Right lobe of liver (tissue), 6 donors: ENCODE results near the gene ALOX15. TPM values are rescaled to one million over a fixed set of nuclear protein-coding genes. Genes with fewer than 3 reads are reported as not detected.

Source experiments
- ATAC-seq, 4 donors: fragments of 200-7000 bp; cut with Tn5 transposase; one replicate each; pipeline ENCODE4 v1.9.1; 2020; ENCODE audit warnings: mild to moderate bottlenecking in 4 of 4, moderate library complexity in 4 of 4
- DNase-seq, 3 donors: peaks; one replicate each; pipeline ENCODE4 v3.0.0-alpha.2; 2020
- H3K27ac ChIP-seq, 3 donors: fragments of 200-600 bp; one replicate each; pipeline ENCODE4 v1.8.0; 2022
- H3K27me3 ChIP-seq, 2 donors: fragments of 200-600 bp; one replicate each; pipeline ENCODE4 v1.8.0; 2022
- H3K36me3 ChIP-seq, 4 donors: fragments of 200-600 bp; sonication (generic) in 1 of 4; one replicate each; pipeline versions ENCODE4 v1.5.1 to v1.8.0; 2017 to 2022; ENCODE audit warnings: control low read depth in 1 of 4
- H3K4me1 ChIP-seq, 4 donors: fragments of 200-600 bp; sonication (generic) in 1 of 4; one replicate each; pipeline versions ENCODE4 v1.5.1 to v1.8.0; 2017 to 2022; ENCODE audit warnings: control low read depth in 1 of 4
- H3K4me3 ChIP-seq, 3 donors: fragments of 200-600 bp; one replicate each; pipeline ENCODE4 v1.8.0; 2022
- H3K9me3 ChIP-seq, 4 donors: fragments of 200-600 bp; sonication (generic) in 1 of 4; one replicate each; pipeline versions ENCODE4 v1.5.1 to v1.8.0; 2017 to 2022; ENCODE audit warnings: control low read depth in 1 of 4
- POLR2A ChIP-seq: fragments of 450-650 bp; IDR thresholded peaks from one replicate; pipeline ENCODE4 v1.6.1; 2017; ENCODE audit warnings: antibody characterized with exemption, mild to moderate bottlenecking
- WGBS: methylation state at CpG from one replicate; pipeline ENCODE4 v1.1.6; 2018; ENCODE audit warnings: low coverage, low lambda C conversion rate; ENCODE audit not compliant: insufficient coverage; ENCODE audit errors: missing lambda C conversion rate; 5-methylcytosine and 5-hydroxymethylcytosine counted together
- intact Hi-C, 2 donors: fragments of 100-400 bp; cut with DNase I; formaldehyde crosslinking; loops; one replicate each; pipeline versions ENCODE4 v1.11.2 to v1.14.1; 2022
- total RNA-seq, 6 experiments: library from RNA; depleted of rRNA in 2 of 6; stranded (reverse); fragments of >200 nt in 2 of 6; fragmentation: NEBNext Ultra II Directional in 3 of 6; extraction: Animal tissue kit (Norgen Biotek cat#: 25700) in 3 of 6; gene quantifications; one replicate each; pipeline versions ENCODE4 v1.1.0 to v1.2.4, GENCODE V29; 2016 to 2023
- TF ChIP-seq, protein P1 (sequence below), 4 donors: fragments of 200-600 bp in 3 of 4; fragments of 450-650 bp in 1 of 4; IDR thresholded peaks; one replicate each; pipeline versions ENCODE4 v1.5.1 to v1.8.0; 2016 to 2022; ENCODE audit warnings: antibody characterized with exemption in 4 of 4, mild to moderate bottlenecking in 2 of 4
- donor health status: DM: no; HTN: yes; CAD: no.
- donor health status: DM: no; HTN: no; CAD: no.
- donor health status: DM: no; HTN: no; CAD: no.
- donor health status: DM: no; HTN: yes; CAD: no.
- donor health status: DM: no; HTN: yes; CAD: no.

ALOX15 gene
- total RNA-seq, 6 experiments from 2014 or later, result 0.09 to 0.53 (median 0.28) TPM; not detected in 2

DNA sequence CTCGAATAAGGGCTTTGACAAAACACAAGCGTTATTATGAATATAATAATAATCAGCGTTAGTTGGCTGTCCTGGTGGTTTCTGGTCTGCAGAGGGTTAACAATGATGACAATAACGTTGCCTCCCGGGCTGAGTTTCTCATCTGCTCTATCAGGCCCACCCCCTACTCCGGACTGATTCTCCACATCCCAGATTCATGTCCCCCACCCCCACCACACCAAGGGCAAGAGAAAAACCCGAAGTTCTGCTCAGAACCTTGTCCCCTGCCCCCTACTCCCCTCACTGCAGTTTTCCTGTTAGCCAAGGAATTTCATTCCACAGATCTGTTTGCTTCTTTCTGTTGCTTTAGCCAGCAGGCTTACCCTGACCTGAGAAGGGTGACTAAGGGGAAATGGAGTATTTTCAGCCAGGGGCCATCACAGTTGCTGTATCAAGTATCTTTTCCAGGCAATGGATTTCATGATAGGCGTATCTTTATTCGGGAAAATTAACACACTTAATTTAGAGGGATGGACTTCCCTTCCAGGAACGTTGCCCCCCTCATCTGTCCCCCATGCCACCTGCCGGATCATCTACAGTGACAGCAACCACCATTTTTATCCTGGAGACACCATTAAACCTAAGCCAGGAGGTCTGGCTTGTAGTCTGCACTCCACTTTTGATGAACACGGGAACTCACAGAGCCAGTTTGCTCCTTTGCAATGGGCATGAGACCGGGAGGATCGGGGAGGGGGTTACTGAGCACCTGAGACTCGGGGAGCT is 23.7 kb downstream of the ALOX15 start:
- no peaks in the 10 kb centered on the region for H3K4me1 ChIP-seq

DNA sequence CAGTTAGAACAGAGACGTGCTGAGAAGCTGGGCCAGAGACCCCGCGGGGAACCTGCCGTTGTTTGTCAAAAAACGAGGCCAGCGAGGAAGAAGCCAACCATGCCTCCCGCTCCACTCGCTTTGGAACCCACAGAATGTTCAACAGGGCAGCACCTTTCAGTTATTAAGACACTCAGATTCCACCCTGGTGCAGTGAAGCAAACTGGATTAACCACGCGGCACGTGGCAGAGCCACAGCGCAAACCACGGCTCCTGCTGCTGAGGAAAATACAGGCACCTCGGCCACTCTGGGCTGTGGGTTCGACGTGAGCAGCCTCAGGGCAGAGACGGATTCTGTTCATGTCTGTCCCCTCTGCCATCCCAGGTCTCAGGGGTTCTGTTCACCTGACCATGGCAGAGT is 24.4 kb downstream of the ALOX15 start:
- Histone ChIP-seq H3K4me1 (no peaks in the 10 kb centered on the region), H3K4me3 (no peak overlapping the region), H3K27ac (no peak overlapping the region), H3K27me3 (no peaks in the 10 kb centered on the region), H3K9me3 (no peaks in the 10 kb centered on the region), H3K36me3 (no peaks in the 10 kb centered on the region)
- 78% methylated on average over 8 of the region's 17 CpGs for WGBS
- DNase-seq (no peak), ATAC-seq (no peak)
- intact Hi-C loops, result no loop called here
- no peak for TF ChIP-seq POLR2A

More for the DNA sequence above, 23.7 kb downstream of the ALOX15 start:
- Histone ChIP-seq H3K9me3 (no peaks in the 10 kb centered on the region), H3K27ac (no peak overlapping the region), H3K4me3 (no peak overlapping the region), H3K36me3 (no peaks in the 10 kb centered on the region), H3K27me3 (no peaks in the 10 kb centered on the region)
- ATAC-seq, result no peak
- no peak for TF ChIP-seq POLR2A
- TF ChIP-seq, protein P1, sequence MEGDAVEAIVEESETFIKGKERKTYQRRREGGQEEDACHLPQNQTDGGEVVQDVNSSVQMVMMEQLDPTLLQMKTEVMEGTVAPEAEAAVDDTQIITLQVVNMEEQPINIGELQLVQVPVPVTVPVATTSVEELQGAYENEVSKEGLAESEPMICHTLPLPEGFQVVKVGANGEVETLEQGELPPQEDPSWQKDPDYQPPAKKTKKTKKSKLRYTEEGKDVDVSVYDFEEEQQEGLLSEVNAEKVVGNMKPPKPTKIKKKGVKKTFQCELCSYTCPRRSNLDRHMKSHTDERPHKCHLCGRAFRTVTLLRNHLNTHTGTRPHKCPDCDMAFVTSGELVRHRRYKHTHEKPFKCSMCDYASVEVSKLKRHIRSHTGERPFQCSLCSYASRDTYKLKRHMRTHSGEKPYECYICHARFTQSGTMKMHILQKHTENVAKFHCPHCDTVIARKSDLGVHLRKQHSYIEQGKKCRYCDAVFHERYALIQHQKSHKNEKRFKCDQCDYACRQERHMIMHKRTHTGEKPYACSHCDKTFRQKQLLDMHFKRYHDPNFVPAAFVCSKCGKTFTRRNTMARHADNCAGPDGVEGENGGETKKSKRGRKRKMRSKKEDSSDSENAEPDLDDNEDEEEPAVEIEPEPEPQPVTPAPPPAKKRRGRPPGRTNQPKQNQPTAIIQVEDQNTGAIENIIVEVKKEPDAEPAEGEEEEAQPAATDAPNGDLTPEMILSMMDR (IDR thresholded peaks at IDR 0.05), result no peak
- no peak for DNase-seq
- WGBS, result 43% methylated on average over 15 of the region's 15 CpGs
- intact Hi-C loops, result no loop called here

DNA sequence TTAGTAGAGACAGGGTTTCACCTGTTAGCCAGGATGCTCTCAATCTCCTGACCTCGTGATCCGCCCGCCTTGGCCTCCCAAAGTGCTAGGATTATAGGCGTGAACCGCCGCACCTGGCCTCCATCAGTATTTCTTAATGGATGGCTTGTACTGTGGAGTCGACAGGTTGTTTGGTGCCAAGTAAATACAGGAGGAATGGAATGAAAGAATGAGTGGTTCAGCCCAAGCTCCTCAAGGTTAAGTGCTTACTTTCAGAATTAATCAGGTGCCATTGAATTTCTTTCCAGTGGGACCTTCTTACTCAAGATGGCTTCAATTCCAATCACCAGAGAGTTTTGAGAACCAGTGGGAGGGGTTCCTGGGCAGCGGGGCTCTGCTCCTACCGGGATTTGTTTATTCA is 25.0 kb downstream of the ALOX15 start:
- no peak for TF ChIP-seq POLR2A
- TF ChIP-seq, protein P1 (IDR thresholded peaks at IDR 0.05), result no peak
- no peak for ATAC-seq

DNA sequence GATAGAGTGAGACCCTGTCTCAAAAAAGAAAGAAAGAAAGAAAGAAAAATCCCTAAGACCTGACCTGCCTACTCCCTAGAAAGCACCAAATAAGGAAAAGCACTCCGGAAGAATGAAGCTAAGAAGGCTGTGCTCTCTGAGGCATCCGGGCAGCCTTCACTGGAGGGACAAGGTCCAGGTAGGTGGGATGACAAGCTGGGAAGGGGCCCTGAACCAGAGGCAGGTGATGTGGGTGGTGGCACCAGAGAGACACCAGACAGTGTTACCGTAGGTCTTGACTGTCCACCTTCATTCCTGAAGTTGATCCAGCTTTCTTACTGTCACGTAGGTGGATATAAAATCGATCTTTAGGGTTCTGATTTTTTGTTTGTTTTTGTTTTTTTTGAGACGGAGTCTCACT is 30.8 kb downstream of the ALOX15 start:
- WGBS, result 71% methylated on average over 5 of the region's 6 CpGs
- DNase-seq (no peak), ATAC-seq (no peak)
- H3K4me3 ChIP-seq, result no peak overlapping the region
- H3K4me1 ChIP-seq, result no peaks in the 10 kb centered on the region
- intact Hi-C loops, result no loop called here
- no peaks in the 10 kb centered on the region for H3K36me3 ChIP-seq
- TF ChIP-seq POLR2A, result no peak
- TF ChIP-seq, protein P1 (IDR thresholded peaks at IDR 0.05), result no peak
- no peak overlapping the region for H3K27ac ChIP-seq
- no peaks in the 10 kb centered on the region for H3K27me3 ChIP-seq
- no peaks in the 10 kb centered on the region for H3K9me3 ChIP-seq

More for the DNA sequence above, 25.0 kb downstream of the ALOX15 start:
- no peaks in the 10 kb centered on the region for H3K36me3 ChIP-seq
- no peak overlapping the region for H3K27ac ChIP-seq
- no peak overlapping the region for H3K4me3 ChIP-seq
- WGBS, result 60% methylated on average over 1 of the region's 9 CpGs
- no peak for DNase-seq
- intact Hi-C loops, result no loop called here
- H3K27me3 ChIP-seq, result no peaks in the 10 kb centered on the region
- H3K4me1 ChIP-seq, result no peaks in the 10 kb centered on the region
- no peaks in the 10 kb centered on the region for H3K9me3 ChIP-seq

DNA sequence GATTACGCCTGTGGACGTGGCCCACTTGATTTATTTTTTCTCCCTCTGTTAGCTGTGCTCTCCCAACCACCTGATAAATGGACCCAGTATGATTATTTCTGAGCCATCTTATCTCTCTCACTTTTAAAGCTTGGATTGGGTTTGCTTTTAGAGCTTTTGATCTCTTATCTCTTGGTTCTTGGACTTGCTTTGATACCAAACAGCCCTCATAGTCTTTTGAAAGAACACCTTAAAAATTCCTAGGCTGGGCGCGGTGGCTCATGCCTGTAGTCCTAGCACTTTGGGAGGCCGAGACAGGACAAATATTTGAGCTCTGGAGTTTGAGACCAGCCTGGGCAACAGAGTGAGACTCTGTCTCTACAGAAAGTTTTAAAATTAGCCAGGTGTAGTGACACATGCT is 31.3 kb downstream of the ALOX15 start:
- H3K36me3 ChIP-seq, result no peaks in the 10 kb centered on the region
- H3K27me3 ChIP-seq, result no peaks in the 10 kb centered on the region
- no peak overlapping the region for H3K27ac ChIP-seq
- no peak for DNase-seq
- WGBS, result 82% methylated on average over 5 of the region's 5 CpGs
- H3K4me1 ChIP-seq, result no peaks in the 10 kb centered on the region
- H3K9me3 ChIP-seq, result no peaks in the 10 kb centered on the region
- no peak for ATAC-seq
- H3K4me3 ChIP-seq, result no peak overlapping the region
- no peak for TF ChIP-seq POLR2A
- TF ChIP-seq, protein P1 (IDR thresholded peaks at IDR 0.05), result no peak
- intact Hi-C loops, result no loop called here
